ENCODE measurements around the gene GAN.
"Not testable (repeated sequence)": the region's sequence is repeated elsewhere in the genome, so short reads cannot be mapped to it uniquely, and the experiment has no call there.

The GAN gene

DNA sequence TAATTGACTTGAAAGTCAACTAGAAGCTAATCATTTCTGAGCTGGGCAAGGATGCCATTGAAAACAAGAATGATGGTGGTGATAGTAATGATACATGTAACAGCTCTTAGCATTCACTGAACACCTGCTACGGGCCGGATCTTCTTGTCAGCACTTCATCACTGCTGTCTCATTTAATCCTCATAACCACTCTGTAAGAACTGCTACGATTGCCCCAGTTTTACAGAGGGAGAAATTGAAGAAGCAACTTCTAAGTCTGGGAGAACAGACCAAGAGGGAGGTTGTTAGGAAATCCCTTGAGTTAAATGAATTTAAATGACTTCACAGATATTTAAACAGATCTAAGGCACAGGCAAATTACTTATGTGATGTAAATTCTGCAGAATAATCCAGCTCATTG is 7.0 kb upstream of the GAN start:
- DNase-seq (ENCODE audit: low read depth in 2 of 2) = no peak

DNA sequence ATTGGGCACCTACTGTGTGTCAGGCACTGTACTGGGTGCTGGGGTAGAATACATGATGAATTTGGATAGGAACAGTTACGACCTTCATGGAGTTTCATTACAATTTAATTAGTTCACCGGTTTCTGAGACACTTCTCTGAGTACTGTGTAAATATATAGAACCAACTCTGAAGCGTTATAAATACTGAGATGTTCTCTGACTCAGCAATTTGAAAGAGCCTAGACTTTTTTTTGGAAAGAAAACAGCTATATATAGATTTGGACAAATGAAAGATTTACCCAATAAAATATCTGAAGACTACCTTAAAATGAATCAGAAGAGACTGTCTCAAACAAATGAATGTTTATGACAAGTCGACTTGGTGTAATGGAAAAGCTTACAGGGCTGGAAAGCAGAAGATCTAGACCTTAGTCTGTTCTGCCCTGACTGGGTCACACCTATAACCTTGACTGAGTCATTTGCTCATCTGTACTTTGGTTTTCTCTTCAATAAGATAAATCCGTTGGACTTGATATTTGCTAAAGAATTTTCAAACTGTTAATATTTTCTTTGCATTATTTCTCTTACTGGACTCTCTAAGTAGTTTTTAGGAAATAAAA is 4.6 kb upstream of the GAN start:
- DNase-seq (ENCODE audit: low read depth in 2 of 2) = no peak

DNA sequence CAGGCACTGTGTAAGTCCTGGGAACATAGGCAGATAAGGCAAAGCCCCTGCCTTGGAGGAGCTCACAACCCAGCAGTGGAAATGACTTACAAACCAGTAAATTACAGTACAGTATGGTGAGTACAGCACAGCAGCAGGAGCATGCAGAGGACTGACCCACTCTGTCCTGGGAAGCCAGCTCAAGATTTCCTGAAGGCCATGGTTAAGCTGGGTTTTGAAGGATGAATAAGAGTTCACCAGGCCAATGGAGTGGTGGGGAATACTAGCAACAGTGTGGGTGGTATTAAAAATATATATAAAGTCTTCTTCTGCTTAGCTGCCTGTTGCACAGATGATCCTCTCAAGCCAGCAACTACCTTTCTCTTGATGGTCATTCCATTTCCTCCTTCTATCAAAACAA is 3.0 kb upstream of the GAN start:
- DNase-seq (ENCODE audit: low read depth in 2 of 2) = no peak

DNA sequence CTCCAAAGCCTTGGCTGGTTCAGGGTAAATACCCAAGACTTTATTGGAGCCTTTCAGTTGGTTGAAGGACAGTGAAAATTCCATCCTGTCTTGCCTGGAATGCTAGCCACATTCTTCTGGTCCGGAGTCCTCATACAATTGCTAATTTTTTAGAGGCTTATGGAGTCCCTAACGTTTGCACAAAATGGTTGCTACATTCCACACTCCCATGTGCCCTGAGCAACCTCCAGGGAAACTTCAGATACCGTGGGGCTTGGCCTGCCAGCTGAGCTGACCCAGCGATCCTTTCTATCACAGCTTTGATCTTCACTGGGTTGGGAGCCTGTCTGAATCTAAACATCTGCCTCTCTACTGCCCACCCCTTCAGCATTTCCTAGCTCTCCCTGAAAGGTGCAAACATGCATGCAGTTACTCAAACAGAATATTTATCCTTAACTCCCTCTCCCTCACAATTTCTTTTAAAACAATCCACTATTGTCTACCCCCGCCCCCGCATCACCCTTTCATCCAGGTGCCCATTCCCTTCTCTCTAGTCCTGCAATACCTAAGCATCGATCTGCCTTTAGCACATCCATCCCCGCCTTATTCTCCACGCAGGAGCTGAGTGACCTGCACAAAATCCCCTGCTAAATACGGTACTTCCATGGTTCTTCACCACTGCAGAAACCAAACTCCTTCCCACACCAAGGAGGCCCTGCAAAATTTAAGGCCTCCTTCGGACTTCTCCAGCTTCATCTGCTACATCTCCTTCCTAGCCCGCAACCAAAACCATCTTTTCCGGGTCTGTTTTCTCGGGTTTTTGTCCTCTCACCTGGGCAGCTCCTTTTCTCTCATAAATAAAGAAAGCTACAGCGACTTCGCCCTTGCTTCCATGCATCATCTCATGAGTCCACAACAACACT is 810 bp upstream of the GAN start:
- DNase-seq (ENCODE audit: low read depth in 2 of 2) = no peak

DNA sequence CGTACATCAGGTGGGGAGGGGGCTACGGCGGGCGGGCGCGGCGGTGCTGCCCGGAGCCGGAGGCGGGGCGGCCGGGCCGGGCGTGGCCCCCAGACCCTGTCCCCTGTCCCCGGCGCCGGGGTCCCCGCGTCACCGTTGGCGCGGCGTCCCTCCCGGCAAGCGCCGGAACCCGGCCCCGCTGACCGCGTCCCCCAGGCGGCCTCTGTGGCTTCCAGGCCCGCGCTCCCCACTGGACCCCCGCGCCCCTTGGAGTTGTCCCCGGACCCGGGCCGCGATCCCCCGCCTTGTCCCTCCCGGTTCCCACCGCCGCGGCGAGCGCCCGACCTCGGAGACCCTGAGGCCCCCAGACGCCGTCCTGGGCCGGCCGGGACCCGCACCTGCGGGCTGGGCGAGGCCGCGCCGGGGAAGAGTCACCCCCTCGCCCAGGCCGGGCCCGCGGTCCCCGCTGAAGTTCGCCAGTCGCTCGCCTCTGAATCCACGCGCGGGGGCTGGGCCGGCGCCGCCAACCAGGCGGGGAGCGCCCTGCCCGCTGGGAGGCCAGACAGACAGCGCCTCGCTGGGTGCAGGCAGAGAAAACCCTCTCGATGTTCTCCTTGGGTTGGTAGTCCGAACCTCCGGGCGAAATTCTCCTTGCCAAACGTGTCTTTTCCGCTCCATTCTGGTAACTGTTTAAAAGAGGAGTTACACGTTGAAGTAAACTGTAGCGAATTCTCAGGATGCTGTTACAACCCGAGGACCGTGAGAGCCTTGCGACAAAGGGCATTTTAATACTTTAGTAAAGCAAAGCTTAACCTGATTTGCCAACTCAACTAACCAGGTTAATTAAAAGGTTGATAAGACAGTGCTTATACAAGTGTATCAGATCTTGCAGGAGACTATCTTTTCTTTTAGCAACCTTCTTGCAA is 761 bp downstream of the GAN start:
- DNase-seq (ENCODE audit: low read depth in 2 of 2) = no peak

DNA sequence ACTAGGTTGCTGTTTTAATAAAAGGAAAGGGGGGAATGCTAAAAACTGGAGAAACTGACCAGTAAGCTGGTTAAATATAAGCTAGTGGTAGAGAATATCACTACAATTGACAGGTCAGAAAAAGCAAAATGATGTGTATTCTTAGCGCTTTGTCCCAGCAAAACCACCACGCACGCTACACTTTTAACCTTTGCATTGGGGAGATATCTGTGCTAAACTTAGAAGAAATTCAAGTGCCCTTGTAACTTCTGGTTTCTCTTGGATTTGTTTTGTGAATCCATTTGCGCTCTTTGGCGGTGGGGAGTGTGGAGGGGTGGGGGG is 1.4 kb downstream of the GAN start:
- DNase-seq (ENCODE audit: low read depth in 2 of 2) = no peak

DNA sequence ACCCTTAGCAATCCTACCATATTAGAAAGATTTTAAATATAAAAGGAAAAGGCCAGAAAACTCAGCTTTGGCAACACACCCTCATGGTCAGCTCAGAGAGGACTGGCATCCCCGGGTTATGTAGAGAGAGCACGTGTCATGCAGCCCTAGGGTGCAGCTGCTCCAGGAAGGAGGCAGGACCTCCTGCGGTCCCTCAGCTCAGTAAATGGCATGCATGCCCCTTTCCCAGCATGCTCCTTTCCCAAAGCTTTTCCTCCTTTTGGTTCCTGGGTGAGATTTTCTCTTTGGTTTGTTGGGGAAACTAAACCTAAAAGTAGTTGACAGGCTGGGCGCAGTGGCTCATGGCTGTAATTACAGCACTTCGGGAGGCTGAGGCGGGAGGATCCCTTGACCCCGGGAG is 3.9 kb downstream of the GAN start:
- no peak for DNase-seq (ENCODE audit: low read depth in 2 of 2)

DNA sequence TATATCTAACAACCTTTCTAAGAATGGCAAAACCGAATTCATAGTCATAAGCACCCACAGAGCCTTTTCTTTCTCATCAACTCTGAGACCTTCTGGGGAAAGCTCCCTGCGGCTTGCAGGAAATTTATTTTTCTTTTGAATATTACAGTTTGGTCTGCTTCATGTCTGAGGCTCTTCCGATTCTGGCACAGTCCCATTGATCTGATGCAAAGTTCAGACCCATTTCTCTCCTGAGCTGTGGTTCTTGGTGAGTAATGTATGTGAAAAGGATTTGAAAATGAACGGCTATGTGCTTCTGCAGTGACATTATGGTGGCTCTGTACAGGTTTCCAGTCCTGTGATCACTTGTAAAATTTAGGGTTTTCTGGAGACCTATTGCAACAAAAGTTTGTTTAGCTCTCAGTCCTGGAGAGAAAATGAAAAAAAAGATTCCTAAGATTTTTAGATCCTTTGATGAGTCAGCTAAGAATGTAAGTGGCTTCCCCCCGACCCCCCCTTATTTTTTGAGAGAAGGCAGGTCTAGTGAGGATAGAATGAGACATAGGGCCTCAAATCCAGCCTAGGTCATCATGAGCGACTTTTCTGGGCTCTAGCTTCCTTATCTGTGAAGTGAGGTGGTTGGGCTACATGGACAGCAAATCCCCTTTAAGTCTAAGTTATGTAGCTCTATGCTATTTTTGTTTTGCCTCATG is 4.6 kb downstream of the GAN start:
- no peak for DNase-seq (ENCODE audit: low read depth in 2 of 2)

DNA sequence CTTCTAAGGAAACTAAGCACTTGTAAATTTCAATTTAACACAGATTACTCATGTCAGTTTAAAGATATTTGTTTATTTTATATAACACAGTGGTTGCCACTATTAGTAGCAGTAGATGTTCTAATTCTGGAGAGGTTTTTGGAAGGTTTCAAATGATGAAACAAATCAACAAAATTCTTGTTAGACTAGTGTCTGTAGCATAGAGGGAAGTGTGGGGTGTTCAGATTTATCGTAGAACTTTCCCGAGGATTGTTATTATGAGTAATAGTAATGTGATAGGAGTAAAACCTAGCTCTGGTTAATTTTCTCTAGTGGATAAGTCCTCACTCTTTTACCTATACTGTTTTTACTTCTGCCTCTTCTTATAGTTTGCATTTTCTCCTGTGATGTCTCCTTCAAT is 6.3 kb downstream of the GAN start:
- DNase-seq (ENCODE audit: low read depth in 2 of 2) = no peak

DNA sequence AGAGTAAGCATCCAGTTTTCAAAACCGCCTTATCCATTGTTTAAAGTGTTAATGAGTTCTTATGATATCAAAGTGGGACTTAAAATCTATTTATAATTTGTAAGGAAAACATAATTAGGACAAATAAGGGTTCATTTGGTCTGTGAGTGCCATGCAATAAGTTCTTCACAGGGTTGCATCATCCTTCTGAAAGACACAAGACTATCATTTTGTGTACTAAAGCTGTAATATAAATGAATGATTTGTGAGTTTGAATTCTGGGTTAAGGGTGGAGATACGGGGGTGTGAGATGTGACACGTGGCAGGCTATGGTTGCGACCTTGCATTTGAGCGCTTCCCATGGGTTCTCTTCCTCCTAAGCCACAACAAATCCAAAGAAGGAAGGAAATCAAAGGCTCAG is 6.8 kb downstream of the GAN start:
- DNase-seq (ENCODE audit: low read depth in 2 of 2) = no peak

DNA sequence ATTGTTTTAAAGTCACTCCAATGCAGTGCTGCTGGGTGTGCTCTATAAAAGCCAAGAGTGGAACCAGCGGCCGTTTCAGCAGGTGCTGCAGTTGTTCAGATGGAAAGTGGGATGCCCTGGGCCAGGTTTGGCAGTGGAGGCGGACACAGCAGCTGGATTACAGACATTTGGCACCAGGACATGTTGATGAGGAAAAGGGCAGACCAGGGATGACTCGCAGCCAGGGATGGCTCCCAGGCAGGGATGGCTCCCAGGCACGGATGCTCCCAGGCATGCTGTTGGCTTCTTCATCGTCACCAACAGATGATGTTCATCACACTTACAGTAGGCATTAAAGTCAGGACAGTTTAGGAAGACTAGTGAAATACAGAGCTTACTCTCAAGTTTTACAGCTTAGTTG is 10.0 kb downstream of the GAN start:
- no peak for DNase-seq (ENCODE audit: low read depth in 2 of 2)

DNA sequence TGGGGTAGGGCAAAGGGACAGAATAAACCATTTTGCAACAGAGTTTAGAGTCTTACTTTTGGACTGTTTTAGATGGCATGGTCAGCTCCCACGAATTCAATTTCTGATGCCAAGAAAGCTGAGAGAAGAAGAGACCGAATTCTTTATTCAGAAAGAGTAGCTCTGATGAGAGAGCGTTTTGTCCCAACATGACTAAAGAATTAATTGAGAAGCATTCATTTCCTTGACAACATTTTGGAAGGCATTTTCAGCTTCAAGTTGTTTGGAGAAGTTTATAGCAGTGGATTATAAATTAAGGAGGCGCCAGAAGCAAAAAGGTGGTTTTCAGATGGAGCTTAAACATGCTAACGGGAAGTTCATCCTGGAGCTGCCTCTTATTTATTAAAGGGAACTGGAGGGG is 12.2 kb downstream of the GAN start:
- no peak for DNase-seq (ENCODE audit: low read depth in 2 of 2)

DNA sequence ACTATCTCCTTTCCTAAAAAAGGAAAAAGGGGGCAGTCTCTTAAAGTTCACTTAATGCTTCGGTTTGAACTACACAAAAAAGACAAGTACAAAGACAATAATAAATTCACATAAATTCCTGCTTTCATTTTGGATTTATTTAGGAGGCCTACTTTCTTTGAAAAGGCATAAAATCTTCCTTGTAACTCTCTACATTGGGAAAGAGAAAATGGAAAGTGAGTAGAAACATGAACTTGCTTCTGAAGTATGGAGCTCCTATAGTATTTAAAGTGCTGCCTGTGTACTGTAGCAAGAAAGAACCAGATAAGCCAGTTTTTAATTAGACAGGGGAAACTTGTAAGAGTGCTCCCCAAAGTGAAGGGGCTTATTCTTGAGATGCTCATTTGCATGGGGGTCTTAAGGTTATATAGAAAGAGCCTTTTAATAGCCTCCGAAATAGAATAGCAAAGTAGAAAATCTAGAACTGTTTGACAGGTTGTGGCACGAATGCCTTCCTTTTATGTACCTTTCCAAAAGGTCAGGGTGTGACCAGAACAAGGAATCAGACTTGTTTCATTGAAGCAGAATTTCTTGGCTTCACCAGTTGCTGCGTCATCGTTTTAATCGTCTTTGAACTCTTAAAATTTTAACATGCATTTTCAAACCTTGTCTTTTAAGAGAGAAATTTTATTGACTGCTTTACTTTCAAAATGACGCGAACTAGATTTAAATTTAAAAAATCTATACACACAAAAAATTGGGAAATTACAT is 12.9 kb downstream of the GAN start:
- no peak for DNase-seq (ENCODE audit: low read depth in 2 of 2)

DNA sequence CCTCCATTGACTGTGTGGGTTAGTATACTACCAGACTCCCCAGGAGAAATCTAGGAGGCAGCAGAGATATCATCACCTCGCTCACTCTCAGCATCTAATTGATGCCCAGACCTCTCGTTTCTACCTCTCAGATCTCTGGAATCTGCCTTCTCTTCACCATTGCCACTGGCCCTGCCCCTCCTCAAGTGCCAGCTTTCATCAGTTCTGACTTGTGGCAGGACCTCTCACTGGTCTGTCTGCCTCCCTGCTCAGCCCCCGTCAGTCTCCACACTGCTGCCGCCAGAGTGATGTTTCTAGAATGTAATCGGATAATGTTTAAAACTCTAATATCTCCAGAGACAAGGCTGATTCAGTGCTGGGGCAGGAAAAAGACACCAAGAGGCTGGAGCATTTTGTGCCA is 15.2 kb downstream of the GAN start:
- no peak for DNase-seq (ENCODE audit: low read depth in 2 of 2)

DNA sequence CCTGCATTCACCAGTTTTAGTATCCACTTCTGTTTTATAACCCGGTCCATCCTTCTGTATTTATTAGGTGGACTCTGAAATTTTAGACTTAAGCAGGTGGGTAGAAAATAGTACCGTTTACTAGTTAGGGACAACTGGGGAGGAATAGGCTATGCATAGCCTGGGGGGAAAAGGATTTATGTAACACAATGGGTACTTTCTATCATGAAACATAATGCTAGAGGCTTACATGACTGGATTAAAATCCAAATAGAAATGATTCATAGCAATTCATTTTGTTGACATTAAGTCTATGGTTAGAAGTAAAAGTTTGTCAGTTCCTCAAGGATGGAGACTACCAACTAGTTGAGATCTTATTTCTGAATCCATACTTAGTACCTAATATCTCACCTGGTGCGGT is 18.6 kb downstream of the GAN start:
- no peak for DNase-seq (ENCODE audit: low read depth in 2 of 2)

DNA sequence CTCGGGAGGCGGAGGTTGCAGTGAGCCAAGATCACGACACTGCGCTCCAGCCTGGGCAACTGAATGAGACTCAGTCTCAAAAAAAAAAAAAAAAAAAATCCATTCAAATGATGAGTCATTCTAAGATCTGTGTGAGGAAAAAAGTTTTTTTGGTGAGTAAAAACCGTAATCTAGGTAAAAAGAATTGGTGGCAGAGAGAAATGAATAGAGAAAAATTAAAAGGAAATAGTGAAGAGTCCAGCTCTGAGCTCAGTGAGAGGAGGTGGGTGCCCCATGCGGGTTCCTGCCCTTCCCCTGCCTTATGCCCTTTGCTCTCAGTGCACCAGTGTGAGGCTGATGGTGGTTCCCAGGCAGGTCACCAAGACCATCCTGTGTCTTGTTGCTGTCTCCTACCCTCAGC is 20.9 kb downstream of the GAN start:
- DNase-seq (ENCODE audit: low read depth in 2 of 2) = peak in 1 of 2 donors; percentile 12

DNA sequence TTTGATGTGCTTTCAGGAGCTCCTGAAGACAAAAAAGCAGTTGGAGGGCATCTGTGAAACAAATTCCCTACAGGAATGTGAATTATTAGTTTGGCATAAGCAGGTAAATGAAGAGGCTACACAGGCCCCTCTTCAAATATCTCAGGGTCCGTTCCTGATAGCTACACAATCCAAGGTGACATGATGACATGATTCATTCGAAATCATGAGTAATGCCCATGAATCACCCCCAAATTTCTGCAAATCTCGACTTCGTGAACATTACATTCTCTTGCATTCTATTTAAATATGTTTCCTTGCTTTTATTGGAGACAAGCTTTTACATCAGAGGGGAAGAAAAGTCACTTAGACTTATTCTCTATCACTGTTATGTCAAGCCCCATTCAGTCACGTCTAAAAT is 22.3 kb downstream of the GAN start:
- no peak for DNase-seq (ENCODE audit: low read depth in 2 of 2)

DNA sequence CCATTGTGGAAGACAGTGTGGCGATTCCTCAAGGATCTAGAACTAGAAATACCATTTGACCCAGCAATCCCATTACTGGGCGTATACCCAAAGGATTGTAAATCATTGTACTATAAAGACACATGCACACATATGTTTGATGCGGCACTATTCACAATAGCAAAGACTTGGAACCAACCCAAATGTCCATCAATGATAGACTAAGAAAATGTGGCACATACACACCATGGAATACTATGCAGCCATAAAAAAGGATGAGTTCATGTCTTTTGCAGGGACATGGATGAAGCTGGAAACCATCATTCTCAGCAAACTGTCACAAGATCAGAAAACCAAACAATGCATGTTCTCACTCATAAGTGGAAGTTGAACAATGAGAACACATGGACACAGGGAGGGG is 30.4 kb downstream of the GAN start:
- not testable (repeated sequence) for DNase-seq (ENCODE audit: low read depth in 2 of 2)

DNA sequence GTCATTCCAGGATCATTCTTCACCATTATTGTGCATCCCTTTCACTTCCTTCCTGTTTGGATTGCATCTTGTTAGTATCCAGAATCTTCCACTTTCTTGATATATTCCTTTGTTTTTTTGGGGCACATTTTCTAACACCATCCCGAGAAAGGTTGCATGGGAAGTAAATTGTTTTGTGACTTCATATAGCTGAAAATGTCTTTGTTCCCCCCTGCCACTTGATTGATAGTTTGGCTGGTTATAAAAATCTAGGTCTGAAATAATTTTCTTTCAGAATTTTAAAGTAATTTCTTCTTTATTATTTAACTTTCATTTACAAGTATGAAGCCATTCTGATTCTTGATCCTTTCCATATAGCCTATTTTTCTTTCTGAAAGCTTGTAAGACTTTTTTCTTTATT is 32.7 kb downstream of the GAN start:
- DNase-seq (ENCODE audit: low read depth in 2 of 2) = no peak

DNA sequence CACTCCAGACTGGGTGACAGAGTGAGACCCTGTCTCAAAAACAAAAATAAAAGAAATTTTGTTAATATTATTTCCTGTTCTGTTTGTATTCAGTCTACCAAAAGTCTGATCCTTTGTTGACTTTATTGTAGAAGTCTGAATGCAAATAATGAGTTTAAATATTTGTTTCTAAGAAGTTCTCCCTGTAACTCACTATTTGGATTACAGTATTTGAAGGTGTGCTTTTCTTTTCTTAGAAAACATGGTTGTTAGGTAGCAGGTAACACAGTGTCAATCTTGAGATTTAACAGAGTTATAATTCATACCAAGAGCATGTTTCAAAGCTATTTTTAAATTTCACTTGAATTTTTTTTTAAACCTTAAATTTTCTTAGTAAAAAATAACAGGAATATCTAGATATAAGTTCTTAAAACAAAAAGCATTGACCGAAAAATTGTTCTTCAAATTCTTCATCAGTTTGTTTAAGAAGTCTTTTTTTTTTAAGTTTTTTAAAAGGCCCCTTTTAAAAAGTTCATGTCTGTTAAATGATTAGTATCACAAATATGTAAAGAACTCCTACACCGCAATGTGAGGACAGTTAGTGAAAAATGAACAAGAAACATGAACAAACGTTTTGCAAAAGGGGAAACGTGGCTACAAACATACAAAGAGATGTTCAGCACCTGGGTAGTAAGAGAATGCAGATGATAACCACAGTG is 35.0 kb downstream of the GAN start:
- DNase-seq (ENCODE audit: low read depth in 2 of 2) = no peak

DNA sequence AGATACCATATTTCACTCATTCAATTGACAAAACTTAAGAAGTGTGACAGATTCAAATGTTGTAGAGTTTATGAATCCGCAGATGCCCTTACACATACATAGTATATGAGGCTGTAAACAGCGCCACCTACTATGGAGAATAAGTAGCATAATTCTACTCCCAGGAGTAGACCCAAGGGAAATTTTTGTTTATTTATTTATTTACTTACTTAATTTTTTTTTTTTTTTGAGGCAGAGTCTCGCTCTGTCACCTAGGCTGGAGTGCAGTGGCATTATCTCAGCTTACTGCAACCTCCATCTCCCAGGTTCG is 35.5 kb downstream of the GAN start:
- DNase-seq (ENCODE audit: low read depth in 2 of 2) = no peak
